Keratinocyte (primary cell): ENCODE measurements around the gene KCNH1.

ENCODE experiments used
- CTCF ChIP-seq, 3 experiments: IDR thresholded peaks in 1 of 3; conservative IDR thresholded peaks in 1 of 3; optimal IDR thresholded peaks in 1 of 3; 2 replicates in 2 of 3; 3 replicates in 1 of 3; pipeline versions ENCODE3 to v1.5.1; 2011; ENCODE audit warnings: low read length in 3 of 3, mild to moderate bottlenecking in 3 of 3, moderate library complexity in 2 of 3, control low read depth in 1 of 3, inconsistent platforms in 1 of 3; ENCODE audit not compliant: insufficient read depth in 2 of 3; ENCODE audit errors: extremely low read depth in 1 of 3
- EZH2 ChIP-seq: IDR thresholded peaks from one replicate; pipeline ENCODE4 v1.6.1; 2012; ENCODE audit warnings: inconsistent platforms, mild to moderate bottlenecking, low read length, moderate library complexity

GRCh38 chr1:210800756-210801155 is 333.2 kb downstream of the KCNH1 start:
- no peak for TF ChIP-seq CTCF (optimal IDR thresholded peaks at IDR 0.05 in 1 of 3, IDR thresholded peaks at IDR 0.05 in 1 of 3, conservative IDR thresholded peaks at IDR 0.05 in 1 of 3; ENCODE audit: extremely low read depth in 1 of 3, insufficient read depth in 2 of 3, low read length in 3 of 3)
- no peak for TF ChIP-seq EZH2
